Myometrial cell (primary cell): ENCODE measurements around the gene SPATA32. TPM values are rescaled to one million over a fixed set of nuclear protein-coding genes. Genes with fewer than 3 reads are reported as not detected.

Source experiments
- total RNA-seq: library from RNA; depleted of rRNA; stranded (reverse); fragments of >200 nt; gene quantifications from 2 replicates; pipeline ENCODE4 v1.2.3, GENCODE V29; 2015

SPATA32 gene, protein sequence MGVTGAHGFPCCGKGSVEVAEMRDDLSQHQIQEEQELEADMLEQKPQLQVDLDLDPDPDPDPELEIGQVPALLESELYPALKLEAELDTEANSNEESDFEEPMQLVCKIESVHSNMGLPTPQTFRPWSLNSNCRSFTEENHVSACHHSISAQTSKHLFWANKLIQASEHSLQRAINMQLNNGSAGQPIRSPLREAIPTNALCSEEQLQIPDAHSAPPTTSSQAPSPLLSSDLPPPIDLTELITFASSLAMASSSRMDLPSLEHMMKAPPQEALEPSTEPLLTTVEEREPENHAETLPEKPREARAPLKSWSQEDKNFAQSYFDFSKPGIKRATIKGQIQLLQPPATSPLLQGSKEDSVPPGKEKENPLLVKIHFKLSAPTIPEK
- not detected in 2 replicates for total RNA-seq

GRCh38 chr17:45261577-45262515, at the start of gene SPATA32:
SPATA32 (minus strand) TSS chr17:45262094; CDS start chr17:45262016, 78 bp downstream.

DNA sequence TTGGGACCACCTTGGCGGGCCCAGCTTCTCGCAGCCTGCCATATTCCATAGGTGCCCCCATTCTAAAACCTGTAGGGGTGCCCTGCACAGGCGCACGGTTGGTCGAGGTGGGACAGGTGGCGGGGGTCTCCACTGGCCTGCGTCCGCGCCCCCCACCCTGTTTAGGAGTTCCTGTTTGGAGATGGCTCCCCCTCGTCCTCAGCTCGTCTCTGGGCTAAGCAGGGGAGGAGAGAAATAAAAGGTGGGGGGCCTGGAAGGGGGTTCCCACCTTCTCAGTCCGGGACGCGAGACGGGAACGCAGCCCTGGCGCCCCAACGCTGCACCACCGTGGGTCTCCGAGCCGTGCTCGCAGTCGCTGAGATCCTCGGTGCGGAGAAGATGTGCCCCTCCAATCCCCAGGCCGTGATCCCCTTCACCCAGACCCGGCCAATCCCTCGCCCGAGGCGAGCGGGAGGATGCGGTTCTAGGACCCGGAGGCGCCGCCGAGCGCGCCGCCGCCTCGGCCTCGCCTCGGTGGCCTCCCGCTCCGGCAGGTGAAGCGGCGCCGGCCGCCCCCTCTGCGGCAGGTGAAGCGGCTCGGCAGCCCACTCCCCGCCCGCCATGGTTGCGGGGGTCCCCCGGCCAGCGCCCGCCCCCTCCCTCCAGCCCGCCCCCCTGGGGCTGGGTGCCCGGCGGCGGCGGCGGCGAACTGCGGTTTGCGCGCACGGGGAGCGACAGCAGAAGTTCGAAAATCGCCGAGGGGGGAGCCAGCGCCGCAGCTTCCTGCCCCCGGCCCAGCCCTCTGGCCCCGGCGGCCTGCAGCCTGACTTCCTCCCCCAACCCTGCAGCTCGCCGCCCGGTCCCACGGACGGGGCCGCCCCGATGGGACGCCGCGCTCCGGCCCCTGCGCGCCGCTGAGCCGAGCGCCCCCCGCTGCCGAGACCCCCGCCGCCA, 40.5 kb downstream of the SPATA32 start, which contains the start of gene FMNL1:
Gene FMNL1, plus strand, starts transcription at position 805 of the 933 bp plus-strand sequence. CDS start 240 bp downstream, outside the sequence.

Other genes starting within 250 kb of the SPATA32 start
- 62.4 and 64.0 TPM in 2 replicates for gene DCAKD, start 210.5 kb downstream of the SPATA32 start, total RNA-seq
- gene NMT1, start 200.8 kb downstream of the SPATA32 start, total RNA-seq, result 113 and 146 TPM in 2 replicates
- 38.6 and 42.9 TPM in 2 replicates for gene PLCD3, start 129.6 kb downstream of the SPATA32 start, total RNA-seq
- gene ACBD4, start 126.4 kb downstream of the SPATA32 start, total RNA-seq, result 4.0 and 9.9 TPM in 2 replicates
- gene HEXIM1, start 113.6 kb downstream of the SPATA32 start, total RNA-seq, result 15.6 and 19.3 TPM in 2 replicates
- 5.7 and 6.6 TPM in 2 replicates for gene HEXIM2, start 100.2 kb downstream of the SPATA32 start, total RNA-seq
- gene FMNL1, start 40.2 kb downstream of the SPATA32 start, total RNA-seq, result 2.0 and 9.0 TPM in 2 replicates
- 8.7 and 11.2 TPM in 2 replicates for gene MAP3K14, start 54.9 kb upstream of the SPATA32 start, total RNA-seq
- gene ARHGAP27, start 170.8 kb upstream of the SPATA32 start, total RNA-seq, result 0.89 and 1.4 TPM in 2 replicates
- 18.7 and 36.3 TPM in 2 replicates for gene PLEKHM1, start 228.6 kb upstream of the SPATA32 start, total RNA-seq